K562 (cell line): Measurements from ENCODE around the gene CCP110. TPM values are rescaled to one million over a fixed set of nuclear protein-coding genes. Genes with fewer than 3 reads are reported as not detected.

Source experiments
- ATAC-seq: fragments of 200-7000 bp; cut with Tn5 transposase; 3 replicates; pipeline ENCODE4 v1.9.1; 2020; ENCODE audit warnings: moderate library complexity
- BruUV-seq: library from RNA; stranded (reverse); fragments of 400-500 nt; replicated peaks from 2 replicates; lab custom pipeline; 2021; lab: Mats Ljungman, UMichigan
- CTCF ChIA-PET: fragments of 300-600 bp; formaldehyde crosslinking; extraction: SDS; loops from one replicate; lab custom pipeline; 2021; ENCODE audit warnings: low intra/inter-chr PET ratio; lab: Yijun Ruan, JAX
- POLR2A ChIA-PET: fragments of 300-600, 350-650 bp; sonication (Branson Sonifier 250); formaldehyde crosslinking; extraction: SDS; loops from one replicate; lab custom pipeline; 2021; ENCODE audit warnings: antibody characterized with exemption, inconsistent platforms; lab: Yijun Ruan, JAX
- DNase-seq, 4 experiments: peaks; one replicate each; pipeline versions ENCODE4 v3.0.0 to v3.0.0-alpha.2; 2011 to 2018; ENCODE audit warnings: low spot score in 3 of 4, mixed read lengths in 3 of 4; ENCODE audit errors: extremely low read depth in 1 of 4
- FAIRE-seq: peaks from 2 replicates; lab custom pipeline; 2011; peaks lifted over from hg19 to GRCh38; lab: Jason Lieb, UNC
- H2AFZ ChIP-seq: 2 replicates; pipeline ENCODE4 v1.6.0; 2011; ENCODE audit warnings: low read depth, low read length, control low read depth, inconsistent platforms
- H3K27ac ChIP-seq: fragments of 200-600 bp; 3 replicates; pipeline ENCODE4 v1.8.0; 2011; ENCODE audit warnings: low read depth, mild to moderate bottlenecking, control low read depth, inconsistent platforms, low read length, moderate library complexity, mixed read lengths; ENCODE audit errors: extremely low read depth
- H3K27me3 ChIP-seq, 2 experiments: fragments of 300-600 bp in 1 of 2; 2 replicates in 1 of 2; 3 replicates in 1 of 2; pipeline versions ENCODE4 v1.6.0 to v1.8.0; 2011; ENCODE audit warnings: inconsistent platforms in 2 of 2, low read length in 2 of 2, mild to moderate bottlenecking in 1 of 2, mixed read lengths in 1 of 2, moderate library complexity in 1 of 2; ENCODE audit not compliant: control insufficient read depth in 2 of 2, insufficient read depth in 2 of 2
- H3K36me3 ChIP-seq: fragments of 300-600 bp; 3 replicates; pipeline ENCODE4 v1.8.0; 2011; ENCODE audit warnings: mild to moderate bottlenecking, low read length, inconsistent platforms; ENCODE audit not compliant: control insufficient read depth, insufficient read depth
- H3K4me1 ChIP-seq, 2 experiments: fragments of 200-600 bp in 1 of 2; replicated peaks in 1 of 2; 2 replicates in 1 of 2; 3 replicates in 1 of 2; pipeline versions ENCODE4 v1.5.1 to v1.8.0; 2011; ENCODE audit warnings: inconsistent platforms in 2 of 2, low read length in 2 of 2, mild to moderate bottlenecking in 1 of 2, mixed read lengths in 1 of 2, moderate library complexity in 1 of 2; ENCODE audit not compliant: control insufficient read depth in 2 of 2, insufficient read depth in 2 of 2
- H3K4me2 ChIP-seq: 2 replicates; pipeline ENCODE4 v1.6.1; 2011; ENCODE audit warnings: low read length, control low read depth, inconsistent platforms, mixed read lengths; ENCODE audit not compliant: insufficient read depth
- H3K4me3 ChIP-seq: fragments of 200-600 bp; sonication (generic), shearing (Covaris generic); 2 replicates; pipeline ENCODE4 v1.5.1; 2016; ENCODE audit warnings: control low read depth, inconsistent platforms
- H3K79me2 ChIP-seq: fragments of 200-600 bp; 3 replicates; pipeline ENCODE4 v1.8.0; 2011; ENCODE audit warnings: low read length, inconsistent platforms; ENCODE audit not compliant: control insufficient read depth, insufficient read depth
- H3K9ac ChIP-seq, 2 experiments: 2 replicates each; pipeline versions ENCODE4 v1.6.0 to v1.6.1; 2011; ENCODE audit warnings: low read depth in 2 of 2, low read length in 2 of 2, control low read depth in 1 of 2, inconsistent platforms in 1 of 2, mild to moderate bottlenecking in 1 of 2, mixed read lengths in 1 of 2; ENCODE audit not compliant: insufficient read depth in 1 of 2
- H3K9me1 ChIP-seq: one replicate; pipeline ENCODE4 v1.6.0; 2011; ENCODE audit warnings: inconsistent platforms, mild to moderate bottlenecking, low read length, moderate library complexity; ENCODE audit not compliant: control insufficient read depth, insufficient read depth
- H3K9me3 ChIP-seq: replicated peaks from 2 replicates; pipeline ENCODE4 v1.5.1; 2011; ENCODE audit warnings: low read depth, low read length, inconsistent platforms; ENCODE audit not compliant: control insufficient read depth, insufficient read depth
- H4K20me1 ChIP-seq: replicated peaks from 2 replicates; pipeline ENCODE4 v1.6.1; 2011; ENCODE audit warnings: low read length, inconsistent platforms, mixed read lengths; ENCODE audit not compliant: control insufficient read depth, insufficient read depth
- ETS2 ChIP-seq: IDR thresholded peaks from 2 replicates; pipeline ENCODE4 v1.6.1; 2016; ENCODE audit warnings: borderline replicate concordance, missing genetic modification characterization, mild to moderate bottlenecking, moderate library complexity, missing compliant biosample characterization; ENCODE audit not compliant: poor library complexity, severe bottlenecking
- FOSL1 ChIP-seq: fragments of 200-800 bp; sonication (Bioruptor generic); conservative IDR thresholded peaks from 2 replicates; pipeline ENCODE4 v1.6.1; 2016; ENCODE audit warnings: missing genetic modification characterization, missing compliant biosample characterization
- JUN ChIP-seq, 2 experiments: sonication (generic) in 1 of 2; formaldehyde crosslinking in 1 of 2; IDR thresholded peaks; 2 replicates each; pipeline versions ENCODE4 v1.6.1 to v1.8.0; 2012 to 2022; ENCODE audit warnings: borderline replicate concordance in 2 of 2, mild to moderate bottlenecking in 2 of 2, improper control_type of control experiment in 1 of 2, low read depth in 1 of 2, low read length in 1 of 2, missing genetic modification reagents in 1 of 2
- MCM2 ChIP-seq: fragments of 450-650 bp; IDR thresholded peaks from 2 replicates; pipeline ENCODE4 v1.6.1; 2017; ENCODE audit warnings: low read depth, mild to moderate bottlenecking
- STAT5B ChIP-seq: fragments of 250-450 bp; sonication (Bioruptor Pico); IDR thresholded peaks from 2 replicates; pipeline ENCODE4 v1.8.0; 2021; ENCODE audit warnings: mild to moderate bottlenecking, inconsistent platforms
- TARDBP ChIP-seq: fragments of 450-650 bp; IDR thresholded peaks from 2 replicates; pipeline ENCODE4 v1.6.1; 2016
- ZNF239 ChIP-seq: fragments of 250-450 bp; sonication (Bioruptor Pico); IDR thresholded peaks from 2 replicates; pipeline ENCODE4 v1.4.0; 2020; ENCODE audit warnings: mild to moderate bottlenecking
- ZNF408 ChIP-seq: fragments of 250-450 bp; sonication (Bioruptor Pico); IDR thresholded peaks from 2 replicates; pipeline ENCODE4 v1.4.0; 2020; ENCODE audit warnings: low read depth, mild to moderate bottlenecking, moderate library complexity
- ZNF512 ChIP-seq: IDR thresholded peaks from 2 replicates; pipeline ENCODE4 v1.6.1; 2016; ENCODE audit warnings: missing genetic modification characterization, missing compliant biosample characterization
- WGBS: fragments of 100-300 bp; shearing (Covaris generic); methylation state at CpG from one replicate; pipeline ENCODE4 v1.1.6; 2016; ENCODE audit warnings: low coverage, mixed read lengths; ENCODE audit not compliant: insufficient coverage; ENCODE audit errors: missing lambda C conversion rate; 5-methylcytosine and 5-hydroxymethylcytosine counted together
- in situ Hi-C: fragments of 300-500 bp; cut with MboI; formaldehyde crosslinking; loops from 4 replicates; pipeline ENCODE4 v1.15.0; 2018; ENCODE audit warnings: inconsistent platforms, mixed read lengths
- intact Hi-C: fragments of 100-400 bp; cut with micrococcal nuclease; formaldehyde crosslinking; loops from 2 replicates; pipeline ENCODE4 v1.14.2; 2022
- polyA plus RNA-seq, 8 experiments: library from polyadenylated mRNA; depleted of rRNA in 4 of 8; stranded (reverse) in 5 of 8; unstranded in 3 of 8; fragments of >200 nt; fragmentation: Nextera tagmentation in 2 of 8; fragmentation: Illumina TruSeq in 1 of 8; extraction: Ambion mirVana in 2 of 8; extraction: Trizol in 1 of 8; gene quantifications; 2 replicates each; pipeline versions ENCODE4 v1.2.1 to v1.2.3, GENCODE V29; 2011 to 2014; ENCODE audit warnings: inconsistent platforms in 1 of 8, missing spikeins in 1 of 8
- total RNA-seq, 7 experiments: library from RNA; depleted of rRNA in 6 of 7; stranded (reverse); fragments of >200 nt in 6 of 7; fragmentation: Illumina TruSeq in 2 of 7; extraction: Trizol in 2 of 7; gene quantifications; 2 replicates each; pipeline versions ENCODE4 v1.2.1 to v1.2.3, GENCODE V29; 2011 to 2021; ENCODE audit warnings: low replicate concordance in 1 of 7
- TF ChIP-seq, protein P1 (sequence below): fragments of 450-650 bp; formaldehyde crosslinking; IDR thresholded peaks from 2 replicates; pipeline ENCODE4 v1.4.0; 2020; ENCODE audit warnings: mild to moderate bottlenecking, moderate library complexity
- TF ChIP-seq, protein P2 (sequence below): fragments of 450-650 bp; IDR thresholded peaks from 2 replicates; pipeline ENCODE4 v1.6.1; 2016; ENCODE audit warnings: antibody characterized with exemption
- TF ChIP-seq, protein P3 (sequence below): IDR thresholded peaks from 2 replicates; pipeline ENCODE4 v1.6.1; 2012; ENCODE audit warnings: low read depth, low read length, improper control_type of control experiment, borderline replicate concordance
- TF ChIP-seq, protein P4 (sequence below): fragments of 450-650 bp; conservative IDR thresholded peaks from 2 replicates; pipeline ENCODE4 v1.6.1; 2016; ENCODE audit warnings: missing genetic modification characterization, low read depth, mild to moderate bottlenecking, missing compliant biosample characterization, moderate library complexity

The CCP110 gene
- total and polyA plus RNA-seq, 9 of the 15 experiments (the other 6 are each of a cell fraction or from before 2014, with no cell fraction given) = 3.5 to 16.1 (median 12.1) TPM

DNA sequence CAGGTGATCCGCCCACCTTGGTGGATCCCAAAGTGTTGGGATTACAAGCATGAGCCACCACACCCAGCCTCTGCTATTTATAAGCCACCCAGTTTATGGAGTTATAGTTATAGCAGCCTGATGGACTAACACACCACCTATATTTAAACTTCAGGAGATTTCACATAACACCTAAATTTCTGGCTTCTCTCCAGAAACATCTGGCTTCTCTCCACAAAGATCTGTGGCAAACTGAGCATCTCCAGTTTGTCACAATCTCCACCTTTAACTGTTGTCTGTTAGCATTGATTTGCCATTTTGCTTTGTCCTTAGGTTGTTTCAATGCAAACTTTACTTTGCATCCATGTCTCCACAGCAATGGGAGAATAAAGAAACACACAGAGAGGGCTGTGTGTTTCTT lies 41.5 kb upstream of the CCP110 start:
- Histone ChIP-seq H3K36me3 (no peaks in the 10 kb centered on the region; the same call in 2 of the 3 replicates), H3K4me3 (no peak overlapping the region), H3K27me3 (no peaks in the 10 kb centered on the region; a peak in 1 of 5 replicates), H3K27ac (no peak overlapping the region), H3K4me1 (peaks cover 12 to 20% of the 10 kb centered on the region in 2 experiments; a peak in 4 of 5 replicates), H3K79me2 (peaks cover 7% of the 10 kb centered on the region; the same call in 1 of the 3 replicates), H2AFZ (no peak overlapping the region), H4K20me1 (no peaks in the 10 kb centered on the region), H3K9me3 (no peaks in the 10 kb centered on the region), H3K4me2 (no peak overlapping the region), H3K9me1 (no peaks in the 10 kb centered on the region), H3K9ac (no peak overlapping the region)
- FAIRE-seq (no peak), ATAC-seq (no peak), DNase-seq (no peak)
- in situ Hi-C loops (no loop called here), intact Hi-C loops (loop anchor here (10.0 kb wide), 1 partner anchor 87 kb away; no protein-coding TSS in a partner anchor)
- no TSS peak for BruUV-seq
- ChIA-PET POLR2A (interaction anchor here (0.7 kb wide), 1 partner anchor 9 kb away, joined by 3 read pairs; no protein-coding TSS in a partner anchor), CTCF (no interaction called here)
- 89% methylated on average over 1 of the region's 1 CpG for WGBS
- no peak for TF ChIP-seq ZNF408 (CRISPR knock-in tag)
- no peak for TF ChIP-seq TARDBP
- no peak for TF ChIP-seq JUN (IDR thresholded peaks at IDR 0.05; ENCODE audit: borderline replicate concordance, low read depth, low read length)
- no peak for TF ChIP-seq JUN (CRISPR knock-in tag; IDR thresholded peaks at IDR 0.05; ENCODE audit: borderline replicate concordance)
- TF ChIP-seq ETS2 (tag) = no peak
- TF ChIP-seq MCM2 = no peak
- TF ChIP-seq, protein P1, sequence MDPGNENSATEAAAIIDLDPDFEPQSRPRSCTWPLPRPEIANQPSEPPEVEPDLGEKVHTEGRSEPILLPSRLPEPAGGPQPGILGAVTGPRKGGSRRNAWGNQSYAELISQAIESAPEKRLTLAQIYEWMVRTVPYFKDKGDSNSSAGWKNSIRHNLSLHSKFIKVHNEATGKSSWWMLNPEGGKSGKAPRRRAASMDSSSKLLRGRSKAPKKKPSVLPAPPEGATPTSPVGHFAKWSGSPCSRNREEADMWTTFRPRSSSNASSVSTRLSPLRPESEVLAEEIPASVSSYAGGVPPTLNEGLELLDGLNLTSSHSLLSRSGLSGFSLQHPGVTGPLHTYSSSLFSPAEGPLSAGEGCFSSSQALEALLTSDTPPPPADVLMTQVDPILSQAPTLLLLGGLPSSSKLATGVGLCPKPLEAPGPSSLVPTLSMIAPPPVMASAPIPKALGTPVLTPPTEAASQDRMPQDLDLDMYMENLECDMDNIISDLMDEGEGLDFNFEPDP = no peak
- no peak for TF ChIP-seq ZNF239
- no peak for TF ChIP-seq ZNF512
- TF ChIP-seq, protein P2, sequence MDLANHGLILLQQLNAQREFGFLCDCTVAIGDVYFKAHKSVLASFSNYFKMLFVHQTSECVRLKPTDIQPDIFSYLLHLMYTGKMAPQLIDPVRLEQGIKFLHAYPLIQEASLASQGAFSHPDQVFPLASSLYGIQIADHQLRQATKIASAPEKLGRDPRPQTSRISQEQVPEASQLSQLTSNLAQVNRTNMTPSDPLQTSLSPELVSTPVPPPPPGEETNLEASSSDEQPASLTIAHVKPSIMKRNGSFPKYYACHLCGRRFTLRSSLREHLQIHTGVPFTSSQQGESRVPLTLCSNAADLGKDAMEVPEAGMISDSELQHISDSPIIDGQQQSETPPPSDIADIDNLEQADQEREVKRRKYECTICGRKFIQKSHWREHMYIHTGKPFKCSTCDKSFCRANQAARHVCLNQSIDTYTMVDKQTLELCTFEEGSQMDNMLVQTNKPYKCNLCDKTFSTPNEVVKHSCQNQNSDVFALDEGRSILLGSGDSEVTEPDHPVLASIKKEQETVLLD = no peak
- TF ChIP-seq, protein P3, sequence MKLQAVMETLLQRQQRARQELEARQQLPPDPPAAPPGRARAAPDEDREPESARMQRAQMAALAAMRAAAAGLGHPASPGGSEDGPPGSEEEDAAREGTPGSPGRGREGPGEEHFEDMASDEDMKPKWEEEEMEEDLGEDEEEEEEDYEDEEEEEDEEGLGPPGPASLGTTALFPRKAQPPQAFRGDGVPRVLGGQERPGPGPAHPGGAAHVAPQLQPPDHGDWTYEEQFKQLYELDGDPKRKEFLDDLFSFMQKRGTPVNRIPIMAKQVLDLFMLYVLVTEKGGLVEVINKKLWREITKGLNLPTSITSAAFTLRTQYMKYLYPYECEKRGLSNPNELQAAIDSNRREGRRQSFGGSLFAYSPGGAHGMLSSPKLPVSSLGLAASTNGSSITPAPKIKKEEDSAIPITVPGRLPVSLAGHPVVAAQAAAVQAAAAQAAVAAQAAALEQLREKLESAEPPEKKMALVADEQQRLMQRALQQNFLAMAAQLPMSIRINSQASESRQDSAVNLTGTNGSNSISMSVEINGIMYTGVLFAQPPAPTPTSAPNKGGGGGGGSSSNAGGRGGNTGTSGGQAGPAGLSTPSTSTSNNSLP = no peak
- no peak for TF ChIP-seq STAT5B (CRISPR knock-in tag)
- no peak for TF ChIP-seq FOSL1 (tag)
- TF ChIP-seq, protein P4, sequence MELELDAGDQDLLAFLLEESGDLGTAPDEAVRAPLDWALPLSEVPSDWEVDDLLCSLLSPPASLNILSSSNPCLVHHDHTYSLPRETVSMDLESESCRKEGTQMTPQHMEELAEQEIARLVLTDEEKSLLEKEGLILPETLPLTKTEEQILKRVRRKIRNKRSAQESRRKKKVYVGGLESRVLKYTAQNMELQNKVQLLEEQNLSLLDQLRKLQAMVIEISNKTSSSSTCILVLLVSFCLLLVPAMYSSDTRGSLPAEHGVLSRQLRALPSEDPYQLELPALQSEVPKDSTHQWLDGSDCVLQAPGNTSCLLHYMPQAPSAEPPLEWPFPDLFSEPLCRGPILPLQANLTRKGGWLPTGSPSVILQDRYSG (tag) = no peak
